ENCODE data around the gene VPREB3. TPM values are rescaled to one million over a fixed set of nuclear protein-coding genes. Genes with fewer than 3 reads are reported as not detected.

The VPREB3 gene
- total and polyA plus RNA-seq, 9 donors: 2.8 TPM; not detected in 8

- 26 to 36% (median 35%) methylated on average over 12 of the region's 12 CpGs for WGBS, 3 donors
- TF ChIP-seq CTCF (IDR thresholded peaks at IDR 0.05): no peak
- no peak for TF ChIP-seq POLR2A (IDR thresholded peaks at IDR 0.05)
- no peak for TF ChIP-seq EP300 (IDR thresholded peaks at IDR 0.05)
- DNase-seq: no peak
- intact Hi-C loops (cut with DNase I): no loop called here
- H3K36me3 ChIP-seq: no peaks in the 10 kb centered on the region
- H3K4me3 ChIP-seq: peak overlapping the region; percentile 53
- H3K9me3 ChIP-seq: no peaks in the 10 kb centered on the region
- peaks cover 4% of the 10 kb centered on the region for H3K4me1 ChIP-seq (ENCODE audit: insufficient read depth)
- H3K27me3 ChIP-seq: no peaks in the 10 kb centered on the region
- no peak overlapping the region for H3K27ac ChIP-seq
Measured at GRCh38 chr22:23749841-23750301, 4.4 kb downstream of the VPREB3 start.

- WGBS, 3 donors: 57 to 79% (median 74%) methylated on average over 6 of the region's 6 CpGs
- Histone ChIP-seq H3K4me3 (no peak overlapping the region), H3K27ac (no peak overlapping the region), H3K4me1 (ENCODE audit: insufficient read depth) (peaks cover 15% of the 10 kb centered on the region), H3K9me3 (no peaks in the 10 kb centered on the region), H3K36me3 (no peaks in the 10 kb centered on the region), H3K27me3 (no peaks in the 10 kb centered on the region)
- DNase-seq: no peak
- intact Hi-C loops (cut with DNase I): no loop called here
- no peak for TF ChIP-seq EP300 (IDR thresholded peaks at IDR 0.05)
- TF ChIP-seq POLR2A (IDR thresholded peaks at IDR 0.05): no peak
- TF ChIP-seq CTCF (IDR thresholded peaks at IDR 0.05): no peak
Measured at GRCh38 chr22:23745791-23746190, 8.4 kb downstream of the VPREB3 start.

GRCh38 chr22:23744485-23744884, 9.7 kb downstream of the VPREB3 start:
- intact Hi-C loops (cut with DNase I): no loop called here
- H3K36me3 ChIP-seq: no peaks in the 10 kb centered on the region

GRCh38 chr22:23744001-23744400, 10.2 kb downstream of the VPREB3 start:
- Histone ChIP-seq H3K36me3 (no peaks in the 10 kb centered on the region), H3K9me3 (no peaks in the 10 kb centered on the region), H3K27ac (peak overlapping the region in 1 of 2 donors; percentile 48), H3K4me1 (ENCODE audit: insufficient read depth) (peaks cover 11% of the 10 kb centered on the region), H3K27me3 (no peaks in the 10 kb centered on the region), H3K4me3 (no peak overlapping the region)
- 90 to 91% (median 91%) methylated on average over 13 of the region's 13 CpGs for WGBS, 3 donors
- no peak for DNase-seq
- no peak for TF ChIP-seq CTCF (IDR thresholded peaks at IDR 0.05)
- TF ChIP-seq POLR2A (IDR thresholded peaks at IDR 0.05): no peak
- TF ChIP-seq EP300 (IDR thresholded peaks at IDR 0.05): no peak
- intact Hi-C loops (cut with DNase I): no loop called here

More at GRCh38 chr22:23744485-23744884, 9.7 kb downstream of the VPREB3 start:
- no peaks in the 10 kb centered on the region for H3K27me3 ChIP-seq
- H3K4me3 ChIP-seq: no peak overlapping the region
- no peak for TF ChIP-seq POLR2A (IDR thresholded peaks at IDR 0.05)
- no peak for TF ChIP-seq EP300 (IDR thresholded peaks at IDR 0.05)
- no peak for TF ChIP-seq CTCF (IDR thresholded peaks at IDR 0.05)
- 95 to 96% (median 96%) methylated on average over 14 of the region's 14 CpGs for WGBS, 3 donors
- DNase-seq: no peak
- no peaks in the 10 kb centered on the region for H3K9me3 ChIP-seq
- H3K4me1 ChIP-seq (ENCODE audit: insufficient read depth): peaks cover 11% of the 10 kb centered on the region
- H3K27ac ChIP-seq: no peak overlapping the region
